HEK293 (cell line): ENCODE data around the gene RHOU.

Experiments
- CTCF ChIA-PET: fragments of 350-600 bp; formaldehyde crosslinking; extraction: SDS; loops from one replicate; lab custom pipeline; 2021; ENCODE audit warnings: antibody characterized with exemption; lab: Yijun Ruan, JAX
- POLR2A ChIA-PET: fragments of 300-600 bp; formaldehyde crosslinking; extraction: SDS; loops from one replicate; lab custom pipeline; 2020; ENCODE audit warnings: antibody characterized with exemption, inconsistent platforms; lab: Yijun Ruan, JAX
- H3K27ac ChIP-seq: fragments of 200-500 bp; sonication (Bioruptor generic); 2 replicates; pipeline ENCODE4 v1.5.1; 2014; ENCODE audit warnings: low read depth, low read length, control low read depth, inconsistent platforms; ENCODE audit errors: extremely low read depth
- H3K36me3 ChIP-seq, 2 experiments: fragments of 200-500 bp in 1 of 2; sonication (Bioruptor generic) in 1 of 2; 1 replicate in 1 of 2; 2 replicates in 1 of 2; pipeline ENCODE4 v1.5.1; 2014 to 2017; ENCODE audit warnings: inconsistent platforms in 2 of 2, low read length in 2 of 2; ENCODE audit not compliant: control insufficient read depth in 2 of 2, insufficient read depth in 1 of 2
- H3K4me1 ChIP-seq: fragments of 200-500 bp; sonication (Bioruptor generic); 2 replicates; pipeline ENCODE4 v1.5.1; 2014; ENCODE audit warnings: mild to moderate bottlenecking, low read length, inconsistent platforms; ENCODE audit not compliant: control insufficient read depth, insufficient read depth
- H3K4me3 ChIP-seq: 2 replicates; pipeline ENCODE4 v1.5.1; 2011; ENCODE audit warnings: low read depth, mild to moderate bottlenecking, control low read depth, low read length, moderate library complexity
- H3K9me3 ChIP-seq: fragments of 200-500 bp; sonication (Bioruptor generic); 2 replicates; pipeline ENCODE4 v1.5.1; 2014; ENCODE audit warnings: low read depth, low read length, inconsistent platforms; ENCODE audit not compliant: control insufficient read depth, insufficient read depth
- BCL6B ChIP-seq: fragments of 450-650 bp; formaldehyde crosslinking; IDR thresholded peaks from 2 replicates; pipeline ENCODE4 v1.5.1; 2017; ENCODE audit warnings: missing biosample characterization, missing genetic modification characterization
- FEZF1 ChIP-seq: fragments of 450-650 bp; formaldehyde crosslinking; IDR thresholded peaks from 2 replicates; pipeline ENCODE4 v1.5.1; 2016; ENCODE audit warnings: missing biosample characterization, missing genetic modification characterization
- GLI2 ChIP-seq: fragments of 450-650 bp; formaldehyde crosslinking; IDR thresholded peaks from 2 replicates; pipeline ENCODE4; 2017; ENCODE audit warnings: missing biosample characterization, missing genetic modification characterization, low read depth, borderline replicate concordance
- GLIS2 ChIP-seq: fragments of 450-650 bp; formaldehyde crosslinking; IDR thresholded peaks from 2 replicates; pipeline ENCODE4 v1.5.1; 2016; ENCODE audit warnings: missing biosample characterization, missing genetic modification characterization
- KLF1 ChIP-seq: fragments of 450-650 bp; formaldehyde crosslinking; IDR thresholded peaks from 2 replicates; pipeline ENCODE4 v1.5.1; 2016; ENCODE audit warnings: missing biosample characterization, missing genetic modification characterization
- PRDM6 ChIP-seq: fragments of 450-650 bp; formaldehyde crosslinking; IDR thresholded peaks from 2 replicates; pipeline ENCODE4 v1.5.1; 2017; ENCODE audit warnings: missing biosample characterization, missing genetic modification characterization
- SCRT2 ChIP-seq: fragments of 450-650 bp; formaldehyde crosslinking; IDR thresholded peaks from 2 replicates; pipeline ENCODE4 v1.5.1; 2016; ENCODE audit warnings: missing biosample characterization, missing genetic modification characterization
- WT1 ChIP-seq: fragments of 450-650 bp; formaldehyde crosslinking; IDR thresholded peaks from 2 replicates; pipeline ENCODE4 v1.5.1; 2016; ENCODE audit warnings: missing biosample characterization, missing genetic modification characterization
- ZBTB21 ChIP-seq: fragments of 450-650 bp; formaldehyde crosslinking; IDR thresholded peaks from 2 replicates; pipeline ENCODE4 v1.5.1; 2017; ENCODE audit warnings: missing biosample characterization, missing genetic modification characterization
- ZFHX2 ChIP-seq: fragments of 450-650 bp; formaldehyde crosslinking; conservative IDR thresholded peaks from 2 replicates; pipeline ENCODE4 v1.5.1; 2016; ENCODE audit warnings: missing biosample characterization, missing genetic modification characterization
- ZIC2 ChIP-seq: fragments of 450-650 bp; formaldehyde crosslinking; IDR thresholded peaks from 2 replicates; pipeline ENCODE4 v1.5.1; 2016; ENCODE audit warnings: missing biosample characterization, missing genetic modification characterization
- ZNF148 ChIP-seq: fragments of 450-650 bp; formaldehyde crosslinking; IDR thresholded peaks from 2 replicates; pipeline ENCODE4 v1.5.0; 2017; ENCODE audit warnings: missing biosample characterization, missing genetic modification characterization, borderline replicate concordance
- ZNF211 ChIP-seq: fragments of 450-650 bp; formaldehyde crosslinking; IDR thresholded peaks from 2 replicates; pipeline ENCODE4 v1.5.1; 2016; ENCODE audit warnings: low read depth, missing biosample characterization, missing genetic modification characterization
- ZNF362 ChIP-seq: fragments of 450-650 bp; formaldehyde crosslinking; IDR thresholded peaks from 2 replicates; pipeline ENCODE4 v1.5.1; 2016; ENCODE audit warnings: missing biosample characterization, missing genetic modification characterization
- ZNF398 ChIP-seq: fragments of 450-650 bp; formaldehyde crosslinking; IDR thresholded peaks from 2 replicates; pipeline ENCODE4 v1.5.1; 2017; ENCODE audit warnings: missing biosample characterization, missing genetic modification characterization
- ZNF423 ChIP-seq: fragments of 450-650 bp; formaldehyde crosslinking; IDR thresholded peaks from 2 replicates; pipeline ENCODE4 v1.5.1; 2016; ENCODE audit warnings: missing biosample characterization, missing genetic modification characterization
- ZNF510 ChIP-seq: fragments of 450-650 bp; formaldehyde crosslinking; IDR thresholded peaks from 2 replicates; pipeline ENCODE4 v1.5.1; 2018; ENCODE audit warnings: mild to moderate bottlenecking, missing genetic modification characterization, missing biosample characterization; ENCODE audit not compliant: insufficient replicate concordance
- ZNF555 ChIP-seq: fragments of 450-650 bp; formaldehyde crosslinking; conservative IDR thresholded peaks from 2 replicates; pipeline ENCODE4 v1.5.1; 2017; ENCODE audit warnings: missing biosample characterization, mild to moderate bottlenecking, missing genetic modification characterization, inconsistent platforms
- ZNF639 ChIP-seq: fragments of 450-650 bp; formaldehyde crosslinking; IDR thresholded peaks from 2 replicates; pipeline ENCODE4 v1.5.1; 2016; ENCODE audit warnings: missing biosample characterization, missing genetic modification characterization
- ZNF654 ChIP-seq: fragments of 450-650 bp; formaldehyde crosslinking; IDR thresholded peaks from 2 replicates; pipeline ENCODE4 v1.5.1; 2016; ENCODE audit warnings: low read depth, missing biosample characterization, missing genetic modification characterization
- ZNF692 ChIP-seq: fragments of 450-650 bp; formaldehyde crosslinking; IDR thresholded peaks from 2 replicates; pipeline ENCODE4 v1.5.1; 2016; ENCODE audit warnings: missing biosample characterization, missing genetic modification characterization
- ZNF707 ChIP-seq: fragments of 450-650 bp; formaldehyde crosslinking; IDR thresholded peaks from 2 replicates; pipeline ENCODE4 v1.5.1; 2016; ENCODE audit warnings: missing biosample characterization, missing genetic modification characterization
- ZNF843 ChIP-seq: fragments of 450-650 bp; formaldehyde crosslinking; IDR thresholded peaks from 2 replicates; pipeline ENCODE4 v1.5.1; 2016; ENCODE audit warnings: missing biosample characterization, missing genetic modification characterization
- ZSCAN30 ChIP-seq: fragments of 450-650 bp; IDR thresholded peaks from 2 replicates; pipeline ENCODE4 v1.5.1; 2018; ENCODE audit warnings: missing biosample characterization, mild to moderate bottlenecking, missing genetic modification characterization, moderate library complexity

Gene RHOU

GRCh38 chr1:228794173-228794572 lies 58.9 kb downstream of the RHOU start:
- H3K36me3 ChIP-seq, result no peaks in the 10 kb centered on the region
- H3K27ac ChIP-seq, result no peak overlapping the region
- H3K9me3 ChIP-seq, result no peaks in the 10 kb centered on the region
- TF ChIP-seq ZNF707, result no peak
- TF ChIP-seq ZNF654, result no peak
- no peak for TF ChIP-seq GLI2 (tag by site-specific recombination)
- TF ChIP-seq ZNF423, result no peak
- TF ChIP-seq FEZF1 (tag by site-specific recombination), result peak; percentile 41
- 0 out of 2 replicates have a peak, but pooled peaks have one; percentile 11 for TF ChIP-seq WT1 (tag by site-specific recombination)
- no peak for TF ChIP-seq ZNF639 (tag by site-specific recombination)
- no peak for TF ChIP-seq ZNF211 (tag by site-specific recombination)
- TF ChIP-seq ZIC2 (tag by site-specific recombination), result no peak
- peak; percentile 56; the same call in 1 of the 2 replicates for TF ChIP-seq PRDM6 (tag by site-specific recombination)
- 0 out of 2 replicates have a peak, but pooled peaks have one; percentile 15 for TF ChIP-seq ZNF692 (tag by site-specific recombination)
- TF ChIP-seq ZNF362 (tag by site-specific recombination), result no peak
- no peak for TF ChIP-seq ZSCAN30 (tag by site-specific recombination)
- no peak for TF ChIP-seq ZNF555 (tag by site-specific recombination)
- TF ChIP-seq KLF1 (tag by site-specific recombination), result no peak
- TF ChIP-seq ZNF510 (tag by site-specific recombination), result no peak
- TF ChIP-seq ZNF398 (tag by site-specific recombination), result peak; percentile 36; the same call in 1 of the 2 replicates
- TF ChIP-seq GLIS2 (tag by site-specific recombination), result no peak
- TF ChIP-seq BCL6B (tag by site-specific recombination), result no peak
- TF ChIP-seq ZBTB21 (tag by site-specific recombination), result no peak
- TF ChIP-seq SCRT2, result peak; percentile 81
- TF ChIP-seq ZNF843, result 0 out of 2 replicates have a peak, but pooled peaks have one; percentile 28
- TF ChIP-seq ZFHX2 (tag by site-specific recombination), result no peak
- no peak for TF ChIP-seq ZNF148 (tag by site-specific recombination)
- ChIA-PET CTCF (no interaction called here), POLR2A (no interaction called here)
- peaks cover 8% of the 10 kb centered on the region for H3K4me1 ChIP-seq
- no peak overlapping the region for H3K4me3 ChIP-seq
